GM18519 (cell line): ENCODE data around the gene SSC5D.
"Not testable (repeated sequence)": the region's sequence is repeated elsewhere in the genome, so short reads cannot be mapped to it uniquely, and the experiment has no call there.

Experiments
- ATAC-seq: cut with Tn5 transposase; IDR thresholded peaks from one replicate; pipeline ENCODE4 v1.9.1; 2021; ENCODE audit warnings: mild to moderate bottlenecking, moderate library complexity; ENCODE audit not compliant: unreplicated experiment, low FRiP score

Gene SSC5D

GRCh38 chr19:55485439-55486011 lies 2.7 kb upstream of the SSC5D start:
- ATAC-seq = no peak

- ATAC-seq = no peak
Measured at GRCh38 chr19:55486043-55486970, 1.9 kb upstream of the SSC5D start.

GRCh38 chr19:55486971-55487923 lies 989 bp upstream of the SSC5D start:
- no peak for ATAC-seq

GRCh38 chr19:55488986-55489710 lies 912 bp downstream of the SSC5D start:
- no peak for ATAC-seq

GRCh38 chr19:55489711-55490477 lies 1.7 kb downstream of the SSC5D start:
- ATAC-seq = no peak

- no peak for ATAC-seq
Measured at GRCh38 chr19:55490478-55491432, 2.5 kb downstream of the SSC5D start.

- no peak for ATAC-seq
Measured at GRCh38 chr19:55491546-55492360, 3.5 kb downstream of the SSC5D start.

GRCh38 chr19:55492362-55492944 lies 4.2 kb downstream of the SSC5D start:
- ATAC-seq = no peak

GRCh38 chr19:55493052-55493644 lies 4.9 kb downstream of the SSC5D start:
- no peak for ATAC-seq

GRCh38 chr19:55493645-55494171 lies 5.5 kb downstream of the SSC5D start:
- no peak for ATAC-seq

GRCh38 chr19:55494172-55494761 lies 6.0 kb downstream of the SSC5D start:
- ATAC-seq = no peak

GRCh38 chr19:55495646-55496349 lies 7.6 kb downstream of the SSC5D start:
- ATAC-seq = no peak

GRCh38 chr19:55496820-55497219 lies 8.6 kb downstream of the SSC5D start:
- not testable (repeated sequence) for ATAC-seq

GRCh38 chr19:55497763-55498162 lies 9.5 kb downstream of the SSC5D start:
- no peak for ATAC-seq

- ATAC-seq = no peak
Measured at GRCh38 chr19:55498246-55498840, 10.1 kb downstream of the SSC5D start.
